GM23248 (cell line): Measurements from ENCODE around the gene DPP10.

Experiments used
- EZH2 ChIP-seq: fragments of 200-600 bp; sonication (generic); IDR thresholded peaks from 2 replicates; pipeline ENCODE4 v1.6.1; 2018; ENCODE audit warnings: antibody characterized with exemption, mild to moderate bottlenecking; ENCODE audit not compliant: insufficient read depth, poor library complexity, severe bottlenecking
- EZH2phosphoT487 ChIP-seq: fragments of 200-600 bp; sonication (generic); IDR thresholded peaks from 2 replicates; pipeline ENCODE4 v1.6.1; 2018; ENCODE audit warnings: antibody characterized with exemption, moderate library complexity, mild to moderate bottlenecking, low read depth; ENCODE audit not compliant: insufficient read depth

DNA sequence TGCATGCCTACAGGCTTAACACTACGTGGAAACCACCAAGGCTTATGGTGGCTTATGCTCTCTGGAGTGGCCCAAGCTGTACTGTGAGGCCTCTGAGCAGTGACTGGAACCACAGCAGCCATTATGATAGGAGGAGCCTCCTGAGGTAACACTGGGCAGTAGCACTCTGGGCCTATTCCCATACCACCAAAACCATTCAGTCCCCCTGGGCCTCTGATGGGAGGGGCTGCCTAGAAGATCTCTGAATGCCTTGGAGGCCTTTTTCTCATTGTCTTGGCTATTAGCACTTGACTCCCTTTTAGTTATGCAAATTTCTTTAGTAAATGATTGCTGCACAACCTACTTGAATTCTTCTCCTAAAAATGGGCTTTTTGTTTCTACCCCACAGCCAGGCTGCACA is 985.0 kb downstream of the DPP10 start:
- no peak for TF ChIP-seq EZH2phosphoT487
- no peak for TF ChIP-seq EZH2
